RWPE1 (cell line): ENCODE data around the gene TRABD2B.

ENCODE experiments used
- CTCF ChIA-PET: fragments of 350-600 bp; sonication (Branson Sonifier 250); formaldehyde crosslinking; extraction: SDS; loops from one replicate; lab custom pipeline; 2021; lab: Yijun Ruan, JAX
- POLR2A ChIA-PET: fragments of 400-600 bp; formaldehyde crosslinking; extraction: SDS; loops from one replicate; lab custom pipeline; 2020; ENCODE audit warnings: antibody characterized with exemption; ENCODE audit not compliant: low non-redundant PET; lab: Yijun Ruan, JAX
- DNase-seq: peaks from one replicate; pipeline ENCODE4 v3.0.0; 2012; ENCODE audit warnings: low spot score
- H3K27ac ChIP-seq: fragments of 450-650 bp; 2 replicates; pipeline ENCODE4 v1.5.1; 2017
- TF ChIP-seq, protein P1 (sequence below): fragments of 450-650 bp; conservative IDR thresholded peaks from 2 replicates; pipeline ENCODE4 v1.5.1; 2017; ENCODE audit warnings: low read depth, mild to moderate bottlenecking

The TRABD2B gene

DNA sequence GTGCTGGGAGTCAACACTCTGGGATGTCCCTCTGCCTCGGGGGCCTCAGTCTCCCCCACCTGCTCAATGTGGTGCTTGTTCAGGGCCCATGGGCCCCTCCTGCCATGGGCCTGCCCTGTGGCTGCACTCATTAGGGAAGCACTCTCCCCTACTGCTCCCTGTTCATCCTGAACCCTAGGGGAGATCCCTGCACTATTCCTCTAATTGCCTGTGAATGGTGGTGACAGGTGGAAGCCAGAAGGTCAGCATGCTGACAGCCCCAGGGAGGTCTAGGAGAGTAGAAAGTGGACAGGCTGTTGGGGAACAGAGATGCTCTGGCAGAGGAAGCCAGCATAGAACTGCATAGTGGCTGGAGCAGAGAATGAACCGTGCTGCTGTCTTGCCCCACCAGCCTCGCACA lies 217.6 kb downstream of the TRABD2B start:
- POLR2A ChIA-PET: no interaction called here

DNA sequence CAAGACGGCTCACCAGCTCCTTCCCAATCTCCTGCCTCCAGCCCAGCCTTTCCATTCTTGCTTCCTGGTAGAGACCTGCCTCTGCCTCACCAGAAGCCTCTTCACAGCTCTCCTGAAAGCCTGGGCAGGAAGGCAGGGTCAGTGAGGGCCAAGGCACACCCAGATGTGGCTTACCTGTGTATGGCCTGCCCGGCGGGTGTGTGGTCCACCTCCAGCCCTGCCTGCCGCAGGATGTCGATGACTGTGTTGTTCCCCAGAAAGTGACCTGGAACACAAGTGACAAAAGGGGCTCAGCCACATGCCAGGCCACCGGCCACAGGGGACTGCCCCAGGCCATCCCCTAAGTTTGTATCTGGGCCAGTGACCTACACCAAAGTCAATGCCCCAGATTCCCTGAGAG lies 218.9 kb downstream of the TRABD2B start:
- POLR2A ChIA-PET: no interaction called here
- H3K27ac ChIP-seq: no peak overlapping the region
- DNase-seq: no peak
- TF ChIP-seq, protein P1, sequence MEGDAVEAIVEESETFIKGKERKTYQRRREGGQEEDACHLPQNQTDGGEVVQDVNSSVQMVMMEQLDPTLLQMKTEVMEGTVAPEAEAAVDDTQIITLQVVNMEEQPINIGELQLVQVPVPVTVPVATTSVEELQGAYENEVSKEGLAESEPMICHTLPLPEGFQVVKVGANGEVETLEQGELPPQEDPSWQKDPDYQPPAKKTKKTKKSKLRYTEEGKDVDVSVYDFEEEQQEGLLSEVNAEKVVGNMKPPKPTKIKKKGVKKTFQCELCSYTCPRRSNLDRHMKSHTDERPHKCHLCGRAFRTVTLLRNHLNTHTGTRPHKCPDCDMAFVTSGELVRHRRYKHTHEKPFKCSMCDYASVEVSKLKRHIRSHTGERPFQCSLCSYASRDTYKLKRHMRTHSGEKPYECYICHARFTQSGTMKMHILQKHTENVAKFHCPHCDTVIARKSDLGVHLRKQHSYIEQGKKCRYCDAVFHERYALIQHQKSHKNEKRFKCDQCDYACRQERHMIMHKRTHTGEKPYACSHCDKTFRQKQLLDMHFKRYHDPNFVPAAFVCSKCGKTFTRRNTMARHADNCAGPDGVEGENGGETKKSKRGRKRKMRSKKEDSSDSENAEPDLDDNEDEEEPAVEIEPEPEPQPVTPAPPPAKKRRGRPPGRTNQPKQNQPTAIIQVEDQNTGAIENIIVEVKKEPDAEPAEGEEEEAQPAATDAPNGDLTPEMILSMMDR: no peak
- CTCF ChIA-PET: interaction anchor here (1.0 kb wide), 1 partner anchor 22 kb away, joined by 3 read pairs; no protein-coding TSS in a partner anchor

More for the DNA sequence above, 217.6 kb downstream of the TRABD2B start:
- no peak for DNase-seq
- CTCF ChIA-PET: no interaction called here
- TF ChIP-seq, protein P1: no peak
- no peak overlapping the region for H3K27ac ChIP-seq

DNA sequence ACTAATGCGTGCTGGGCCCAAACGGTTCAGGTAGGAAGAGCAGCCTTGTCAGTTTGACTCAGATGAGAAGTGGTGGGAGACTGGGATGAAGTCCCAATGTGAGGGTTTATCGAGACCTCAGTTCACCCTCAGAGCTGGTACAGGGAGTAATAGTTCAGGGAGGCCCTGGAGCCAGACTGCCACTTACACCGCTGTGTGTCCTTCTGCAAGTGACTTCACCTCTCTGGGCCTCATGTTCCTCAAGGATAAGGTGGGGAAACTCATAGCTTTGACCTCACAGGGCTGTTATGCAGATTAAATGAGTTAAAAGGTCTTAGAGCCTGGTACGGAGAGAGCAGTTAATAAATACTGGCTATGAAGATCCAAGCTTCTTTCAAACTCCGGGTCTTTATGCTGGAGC lies 219.9 kb downstream of the TRABD2B start:
- TF ChIP-seq, protein P1: no peak
- H3K27ac ChIP-seq: no peak overlapping the region
- ChIA-PET CTCF (interaction anchor here (0.7 to 1.0 kb wide), 2 partner anchors 21 to 220 kb away, joined by 3 to 4 read pairs; partner anchors contain the start of gene TRABD2B), POLR2A (no interaction called here)
- no peak for DNase-seq

DNA sequence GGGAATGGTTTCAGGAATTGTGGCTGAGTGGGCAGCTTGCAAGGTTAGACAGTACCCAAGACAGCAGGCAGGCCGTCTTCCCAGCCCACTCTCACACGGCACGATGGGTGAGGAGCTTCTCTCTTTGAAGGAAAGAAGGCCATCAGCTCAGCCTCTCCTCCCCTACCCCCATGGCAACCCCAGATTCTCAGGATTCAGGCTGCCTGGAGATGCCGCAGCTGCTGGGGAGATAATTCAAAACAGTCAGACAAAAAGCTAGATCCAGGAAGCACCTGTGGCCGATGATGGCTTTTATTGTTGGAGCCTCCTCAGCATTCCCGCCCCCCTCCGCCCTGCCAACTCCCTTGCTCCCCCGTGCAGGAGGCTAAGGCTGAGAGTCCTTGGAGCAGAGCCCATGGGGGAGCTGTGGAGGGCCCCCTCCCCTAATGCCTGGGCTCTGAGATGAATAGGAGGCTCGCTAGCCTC lies 220.5 kb downstream of the TRABD2B start:
- CTCF ChIA-PET: no interaction called here

DNA sequence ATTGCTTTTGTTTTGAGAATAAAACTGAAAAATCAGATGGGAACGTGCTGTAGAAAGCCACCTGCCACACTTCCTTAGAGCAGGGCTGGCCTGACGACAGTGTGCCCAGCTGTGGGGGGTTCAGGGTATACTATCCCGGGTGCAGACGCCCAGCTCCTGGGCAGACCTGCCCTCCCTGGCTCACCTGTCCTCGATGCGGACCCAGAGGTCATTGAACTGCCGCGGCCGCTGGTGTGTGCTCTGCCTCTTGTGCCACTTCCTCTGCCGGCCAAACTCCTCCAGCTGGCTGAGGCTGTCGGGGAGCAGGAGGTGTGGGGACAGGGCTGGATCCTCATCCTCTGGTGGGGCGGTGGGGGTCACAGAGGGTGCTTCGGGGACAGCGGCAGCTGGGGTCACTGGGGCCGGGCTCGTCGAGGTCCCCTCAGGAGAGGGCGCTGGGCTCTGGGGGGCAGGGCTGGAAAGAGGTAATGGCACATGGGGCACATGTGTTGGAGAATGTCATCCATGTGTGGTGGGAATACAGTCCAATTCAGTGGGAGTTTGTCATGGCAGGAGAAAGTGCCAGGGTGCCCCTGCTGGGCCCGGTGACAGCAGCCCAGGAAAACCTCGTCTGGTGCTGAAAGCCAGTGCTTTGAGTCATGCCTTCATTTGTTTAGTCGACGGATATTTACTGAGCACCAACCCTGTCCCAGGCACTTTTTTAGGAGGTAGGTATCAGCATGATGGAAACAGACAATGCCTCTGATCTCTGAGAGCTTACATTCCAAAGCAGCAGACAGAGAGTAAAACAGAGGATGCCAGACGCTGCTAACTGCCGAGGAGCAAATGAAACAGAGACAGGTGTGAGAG lies 222.0 kb downstream of the TRABD2B start:
- no peak overlapping the region for H3K27ac ChIP-seq
- TF ChIP-seq, protein P1: no peak
- DNase-seq: no peak
- ChIA-PET CTCF (no interaction called here), POLR2A (no interaction called here)

More for the DNA sequence above, 220.5 kb downstream of the TRABD2B start:
- TF ChIP-seq, protein P1: no peak
- POLR2A ChIA-PET: no interaction called here
- H3K27ac ChIP-seq: no peak overlapping the region
- no peak for DNase-seq

DNA sequence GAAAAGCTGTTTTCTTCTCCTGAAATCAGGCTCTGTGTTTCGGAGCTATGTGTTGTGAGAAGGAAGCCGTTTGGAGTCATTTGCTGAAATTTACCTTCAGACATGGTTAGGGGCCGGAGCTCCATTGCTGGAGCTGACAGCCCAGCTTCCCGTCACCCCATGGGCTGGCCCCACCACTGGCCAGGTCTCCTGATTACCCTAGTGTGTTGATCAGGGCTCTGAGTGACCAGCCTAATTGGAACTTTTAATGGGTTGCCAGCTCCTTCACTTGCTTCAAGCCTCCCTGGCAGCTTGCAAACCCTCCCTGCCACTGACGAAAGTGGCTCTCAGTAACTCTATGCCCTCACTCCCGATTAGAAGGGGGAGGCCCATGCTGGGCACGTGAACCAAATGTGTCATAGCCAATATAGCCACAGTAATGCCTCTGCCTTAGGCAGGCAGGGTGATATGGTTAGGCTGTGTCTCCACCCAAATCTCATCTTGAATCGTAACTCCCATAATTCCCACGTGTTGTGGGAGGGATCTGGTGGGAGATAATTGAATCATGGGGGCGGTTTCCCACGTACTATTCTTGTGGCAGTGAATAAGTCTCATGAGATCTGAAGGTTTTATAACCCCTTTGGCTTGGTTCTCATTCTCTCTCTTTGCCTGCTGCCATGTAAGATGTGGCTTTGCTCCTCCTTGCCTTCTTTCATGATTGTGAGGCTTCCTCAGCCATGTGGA lies 224.1 kb downstream of the TRABD2B start:
- CTCF ChIA-PET: interaction anchor here (0.6 kb wide), 1 partner anchor 1059 kb away, joined by 4 read pairs; no protein-coding TSS in a partner anchor
- no peak for DNase-seq

More for the DNA sequence above, 224.1 kb downstream of the TRABD2B start:
- TF ChIP-seq, protein P1: no peak
- POLR2A ChIA-PET: no interaction called here
- H3K27ac ChIP-seq: no peak overlapping the region
